Measurements from ENCODE around the gene CEP131.

GRCh38 chr17:81210868-81211267, 11.9 kb downstream of the CEP131 start:
- TF ChIP-seq BRCA1 (IDR thresholded peaks at IDR 0.05; ENCODE audit: low read depth, low read length) = no peak
- TF ChIP-seq CTCF (IDR thresholded peaks at IDR 0.05; ENCODE audit: control extremely low read depth in 1 of 3, insufficient read depth in 1 of 3, low read depth in 1 of 3, low read length in 3 of 3) = peak in 2 of 3 experiments; percentile 22 to 24; a peak in 3 of 4 replicates
- no peak for TF ChIP-seq EZH2 (IDR thresholded peaks at IDR 0.05; ENCODE audit: low read depth, low read length, severe bottlenecking)
- no peak for TF ChIP-seq ATF3 (IDR thresholded peaks at IDR 0.05; ENCODE audit: insufficient read depth, low read depth, low read length)
- no peak for TF ChIP-seq POLR2A (IDR thresholded peaks at IDR 0.05; ENCODE audit: control extremely low read depth in 1 of 2, low read depth in 2 of 2, low read length in 2 of 2)
- TF ChIP-seq CREB1 (IDR thresholded peaks at IDR 0.05) = no peak
- TF ChIP-seq SP1 (IDR thresholded peaks at IDR 0.05; ENCODE audit: low read depth, low read length) = no peak
- no peak for TF ChIP-seq RFX5 (IDR thresholded peaks at IDR 0.05; ENCODE audit: borderline replicate concordance, low read depth, low read length)
- TF ChIP-seq SUZ12 (IDR thresholded peaks at IDR 0.05; ENCODE audit: low read length) = no peak
- TF ChIP-seq CBX5 (IDR thresholded peaks at IDR 0.05; ENCODE audit: low read depth, low read length) = no peak
- no peak for TF ChIP-seq MAX (IDR thresholded peaks at IDR 0.05)

All from H1 (cell line).